A673 (cell line): ENCODE results near the gene DNAJC4. TPM values are rescaled to one million over a fixed set of nuclear protein-coding genes. Genes with fewer than 3 reads are reported as not detected.

Experiments
- BruUV-seq: library from RNA; stranded (reverse); fragments of 400-500 nt; replicated peaks from 2 replicates; lab custom pipeline; 2021; lab: Mats Ljungman, UMichigan
- CTCF ChIA-PET: fragments of 300-600 bp; sonication (Branson Sonifier 250); formaldehyde crosslinking; loops from one replicate; lab custom pipeline; 2022; ENCODE audit warnings: antibody characterized with exemption; lab: Charles Lee
- POLR2A ChIA-PET: fragments of 300-600 bp; sonication (Branson Sonifier 250); formaldehyde crosslinking; loops from one replicate; lab custom pipeline; 2022; ENCODE audit warnings: antibody characterized with exemption; ENCODE audit not compliant: low non-redundant PET; lab: Charles Lee
- DNase-seq: peaks from one replicate; pipeline ENCODE4 v3.0.0-alpha.2; 2015; ENCODE audit warnings: low spot score
- H3K27ac ChIP-seq: fragments of 200-600 bp; sonication (generic); 2 replicates; pipeline ENCODE4 v1.5.1; 2016; ENCODE audit warnings: mixed run types, low read depth, mild to moderate bottlenecking, mixed read lengths, antibody characterized with exemption, low read length; ENCODE audit not compliant: poor library complexity, severe bottlenecking
- H3K27me3 ChIP-seq: fragments of 200-600 bp; sonication (generic); replicated peaks from 2 replicates; pipeline ENCODE4 v1.6.1; 2017; ENCODE audit warnings: mixed run types, low read depth, mild to moderate bottlenecking, mixed read lengths, antibody characterized with exemption, low read length; ENCODE audit not compliant: insufficient read depth, poor library complexity
- H3K36me3 ChIP-seq: fragments of 200-600 bp; sonication (generic); 2 replicates; pipeline ENCODE4 v1.6.1; 2016; ENCODE audit warnings: mixed run types, mild to moderate bottlenecking, mixed read lengths, antibody characterized with exemption, low read length; ENCODE audit not compliant: insufficient read depth, poor library complexity, severe bottlenecking
- H3K4me1 ChIP-seq: fragments of 200-600 bp; sonication (generic); 2 replicates; pipeline ENCODE4 v1.6.1; 2017; ENCODE audit warnings: mixed run types, mild to moderate bottlenecking, mixed read lengths, antibody characterized with exemption, low read length; ENCODE audit not compliant: insufficient read depth, poor library complexity, severe bottlenecking
- H3K4me3 ChIP-seq: fragments of 200-600 bp; sonication (generic); 2 replicates; pipeline ENCODE4 v1.5.1; 2016; ENCODE audit warnings: low read depth, mixed run types, mild to moderate bottlenecking, mixed read lengths, low read length; ENCODE audit not compliant: poor library complexity, severe bottlenecking
- H3K9me3 ChIP-seq: fragments of 200-600 bp; sonication (generic); 2 replicates; pipeline ENCODE4 v1.6.1; 2016; ENCODE audit warnings: mixed run types, low read depth, mild to moderate bottlenecking, mixed read lengths, antibody characterized with exemption, low read length; ENCODE audit not compliant: poor library complexity, severe bottlenecking
- EZH2 ChIP-seq: fragments of 200-600 bp; sonication (generic); IDR thresholded peaks from 2 replicates; pipeline ENCODE4 v1.6.1; 2017; ENCODE audit warnings: borderline replicate concordance, low read depth, mild to moderate bottlenecking, mixed read lengths, antibody characterized with exemption, low read length; ENCODE audit not compliant: poor library complexity, severe bottlenecking
- intact Hi-C: fragments of 100-400 bp; cut with micrococcal nuclease; formaldehyde crosslinking; loops from one replicate; pipeline ENCODE4 v1.10.0; 2022; ENCODE audit not compliant: unreplicated experiment
- total RNA-seq: library from RNA; stranded (reverse); gene quantifications from 2 replicates; pipeline ENCODE4 v1.2.3, GENCODE V29; 2021
- TF ChIP-seq, protein P1 (sequence below): fragments of 300-800, 200-600 bp; sonication (generic); conservative IDR thresholded peaks from 2 replicates; pipeline ENCODE4 v1.5.1; 2017; ENCODE audit warnings: low read depth, mild to moderate bottlenecking, antibody characterized with exemption, low read length, moderate library complexity, mixed read lengths

DNAJC4 gene
- total RNA-seq, 1 experiment from 2014 or later, result 20.2 TPM

DNA sequence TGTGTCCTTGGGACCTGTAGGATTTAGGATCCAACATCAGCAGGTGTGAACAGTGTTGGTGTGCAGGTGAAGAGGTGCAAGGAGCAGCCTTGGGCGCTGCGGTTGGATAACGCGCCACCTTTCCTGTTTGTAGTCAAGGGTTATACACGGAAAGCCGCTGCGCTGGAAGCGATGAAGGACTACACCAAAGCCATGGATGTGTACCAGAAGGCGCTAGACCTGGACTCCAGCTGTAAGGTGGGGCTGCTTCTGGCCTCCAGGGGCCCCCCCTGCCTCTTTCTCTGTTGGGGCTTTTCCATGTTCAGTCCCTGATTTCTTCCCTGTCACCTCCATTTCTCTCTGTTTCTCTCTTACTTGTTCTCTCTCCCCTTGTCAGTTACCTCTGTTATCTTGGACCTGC is 27.4 kb upstream of the DNAJC4 start:
- ChIA-PET POLR2A (no interaction called here), CTCF (no interaction called here)
- BruUV-seq, result no TSS peak
- DNase-seq, result no peak
- H3K36me3 ChIP-seq, result peaks cover 74% of the 10 kb centered on the region
- TF ChIP-seq EZH2, result no peak
- no peaks in the 10 kb centered on the region for H3K9me3 ChIP-seq
- H3K4me1 ChIP-seq, result peaks cover 44% of the 10 kb centered on the region
- H3K27ac ChIP-seq, result peak overlapping the region; percentile 74
- H3K4me3 ChIP-seq, result no peak overlapping the region
- intact Hi-C loops, result no loop called here
- no peaks in the 10 kb centered on the region for H3K27me3 ChIP-seq

DNA sequence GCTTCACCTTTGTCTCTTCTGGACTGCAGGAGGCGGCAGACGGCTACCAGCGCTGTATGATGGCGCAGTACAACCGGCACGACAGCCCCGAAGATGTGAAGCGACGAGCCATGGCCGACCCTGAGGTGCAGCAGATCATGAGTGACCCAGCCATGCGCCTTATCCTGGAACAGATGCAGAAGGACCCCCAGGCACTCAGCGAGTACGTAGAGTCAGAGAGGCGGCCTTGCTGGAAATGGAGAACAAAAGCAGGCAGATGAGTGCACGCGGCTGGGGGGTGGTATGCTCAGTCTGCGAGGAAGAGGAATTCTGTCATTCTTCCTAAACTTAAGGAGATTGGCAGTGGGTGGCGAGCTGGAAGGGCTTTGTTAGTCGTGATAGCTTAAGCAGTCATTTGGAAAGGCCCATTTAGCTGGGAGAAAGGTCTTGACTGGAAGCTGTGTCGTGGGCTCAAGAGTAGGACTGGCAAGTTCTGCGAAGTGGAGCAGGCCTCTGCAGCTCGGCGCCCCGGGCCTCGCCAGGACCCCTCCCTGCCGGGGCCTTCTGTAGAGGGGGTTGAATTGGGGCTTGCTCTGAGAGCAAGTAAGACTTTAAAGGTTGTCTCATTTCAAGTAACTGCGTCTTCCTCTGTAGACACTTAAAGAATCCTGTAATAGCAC is 26.8 kb upstream of the DNAJC4 start:
- peak overlapping the region; percentile 74 for H3K27ac ChIP-seq
- no peak overlapping the region for H3K4me3 ChIP-seq
- no peak for DNase-seq
- POLR2A ChIA-PET, result no interaction called here
- no TSS peak for BruUV-seq
- H3K36me3 ChIP-seq, result peaks cover 68% of the 10 kb centered on the region
- H3K27me3 ChIP-seq, result no peaks in the 10 kb centered on the region
- no peak for TF ChIP-seq EZH2
- TF ChIP-seq, protein P1, sequence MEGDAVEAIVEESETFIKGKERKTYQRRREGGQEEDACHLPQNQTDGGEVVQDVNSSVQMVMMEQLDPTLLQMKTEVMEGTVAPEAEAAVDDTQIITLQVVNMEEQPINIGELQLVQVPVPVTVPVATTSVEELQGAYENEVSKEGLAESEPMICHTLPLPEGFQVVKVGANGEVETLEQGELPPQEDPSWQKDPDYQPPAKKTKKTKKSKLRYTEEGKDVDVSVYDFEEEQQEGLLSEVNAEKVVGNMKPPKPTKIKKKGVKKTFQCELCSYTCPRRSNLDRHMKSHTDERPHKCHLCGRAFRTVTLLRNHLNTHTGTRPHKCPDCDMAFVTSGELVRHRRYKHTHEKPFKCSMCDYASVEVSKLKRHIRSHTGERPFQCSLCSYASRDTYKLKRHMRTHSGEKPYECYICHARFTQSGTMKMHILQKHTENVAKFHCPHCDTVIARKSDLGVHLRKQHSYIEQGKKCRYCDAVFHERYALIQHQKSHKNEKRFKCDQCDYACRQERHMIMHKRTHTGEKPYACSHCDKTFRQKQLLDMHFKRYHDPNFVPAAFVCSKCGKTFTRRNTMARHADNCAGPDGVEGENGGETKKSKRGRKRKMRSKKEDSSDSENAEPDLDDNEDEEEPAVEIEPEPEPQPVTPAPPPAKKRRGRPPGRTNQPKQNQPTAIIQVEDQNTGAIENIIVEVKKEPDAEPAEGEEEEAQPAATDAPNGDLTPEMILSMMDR, result no peak
- CTCF ChIA-PET, result interaction anchor here (0.8 to 4.6 kb wide), 5 partner anchors 18 to 449 kb away, joined by 3 to 33 read pairs (median 7); partner anchors contain the start of genes CATSPERZ and STIP1
- intact Hi-C loops, result loop anchor here (1.0 to 2.0 kb wide), 2 partner anchors 98 to 151 kb away; no protein-coding TSS in a partner anchor
- no peaks in the 10 kb centered on the region for H3K9me3 ChIP-seq
- peaks cover 49% of the 10 kb centered on the region for H3K4me1 ChIP-seq

DNA sequence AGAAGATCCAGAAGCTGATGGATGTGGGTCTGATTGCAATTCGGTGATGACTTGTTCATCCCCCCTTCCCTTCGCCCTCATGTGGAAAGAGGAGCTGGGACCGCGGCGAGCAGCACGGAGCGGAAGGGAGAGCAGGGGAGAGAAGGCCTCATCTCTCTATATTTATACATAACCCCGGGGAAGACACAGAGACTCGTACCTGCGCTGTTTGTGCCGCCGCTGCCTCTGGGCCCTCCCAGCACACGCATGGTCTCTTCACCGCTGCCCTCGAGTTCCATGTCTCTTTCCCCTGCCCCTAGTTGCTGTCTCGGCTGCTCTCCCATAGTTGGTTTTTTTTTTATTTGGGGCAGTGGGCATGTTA is 26.3 kb upstream of the DNAJC4 start:
- Histone ChIP-seq H3K27ac (peak overlapping the region; percentile 74), H3K4me3 (no peak overlapping the region), H3K27me3 (no peaks in the 10 kb centered on the region), H3K36me3 (peaks cover 63% of the 10 kb centered on the region), H3K9me3 (no peaks in the 10 kb centered on the region), H3K4me1 (peaks cover 54% of the 10 kb centered on the region)
- intact Hi-C loops, result loop anchor here (1.0 to 2.0 kb wide), 2 partner anchors 97 to 151 kb away; no protein-coding TSS in a partner anchor
- POLR2A ChIA-PET, result interaction anchor here (2.4 kb wide), 1 partner anchor 18 kb away, joined by 6 read pairs; the partner anchor contains the start of gene STIP1
- CTCF ChIA-PET, result interaction anchor here (0.5 to 4.6 kb wide), 19 partner anchors 9 to 485 kb away, joined by 3 to 33 read pairs (median 5); partner anchors contain the start of genes CATSPERZ, PLCB3, PPP1R14B and STIP1
- TF ChIP-seq EZH2, result no peak
- TF ChIP-seq, protein P1, result no peak
- BruUV-seq, result TSS peak; percentile 94
- DNase-seq, result no peak
